Endothelial cell of umbilical vein (primary cell): ENCODE results near the gene LIPJ. TPM values are rescaled to one million over a fixed set of nuclear protein-coding genes. Genes with fewer than 3 reads are reported as not detected.

Source experiments
- BruUV-seq: library from RNA; stranded (reverse); fragments of 400-500 nt; replicated peaks from 2 replicates; lab custom pipeline; 2021; lab: Mats Ljungman, UMichigan
- CTCF ChIA-PET: fragments of 300-600, 350-600 bp; sonication (Branson Sonifier 250); formaldehyde crosslinking; loops from one replicate; lab custom pipeline; 2021; ENCODE audit warnings: antibody characterized with exemption, inconsistent platforms; lab: Charles Lee
- POLR2A ChIA-PET: fragments of 300-600, 350-600 bp; sonication (Branson Sonifier 250); formaldehyde crosslinking; loops from one replicate; lab custom pipeline; 2021; ENCODE audit warnings: antibody characterized with exemption, inconsistent platforms; lab: Charles Lee
- DNase-seq: peaks from one replicate; pipeline ENCODE4 v3.0.0-alpha.2; 2011; ENCODE audit warnings: low read depth, low spot score
- FAIRE-seq: peaks from 2 replicates; lab custom pipeline; 2011; peaks lifted over from hg19 to GRCh38; lab: Jason Lieb, UNC
- H2AFZ ChIP-seq: 2 replicates; pipeline ENCODE4 v1.6.0; 2012; ENCODE audit warnings: low read depth, low read length, control low read depth, inconsistent platforms
- H3K27ac ChIP-seq: 2 replicates; pipeline ENCODE4 v1.5.1; 2011; ENCODE audit warnings: low read depth, mild to moderate bottlenecking, control low read depth, low read length, moderate library complexity; ENCODE audit not compliant: insufficient read depth
- H3K27me3 ChIP-seq, 2 experiments: 2 replicates each; pipeline versions ENCODE4 v1.6.0 to v1.6.1; 2011; ENCODE audit warnings: low read length in 2 of 2, mixed read lengths in 1 of 2; ENCODE audit not compliant: control insufficient read depth in 2 of 2, insufficient read depth in 2 of 2
- H3K36me3 ChIP-seq, 2 experiments: 2 replicates in 1 of 2; 3 replicates in 1 of 2; pipeline ENCODE4 v1.5.1; 2011; ENCODE audit warnings: low read length in 2 of 2, mild to moderate bottlenecking in 1 of 2, moderate library complexity in 1 of 2; ENCODE audit not compliant: control insufficient read depth in 2 of 2, insufficient read depth in 2 of 2; ENCODE audit errors: extremely low read depth in 1 of 2
- H3K4me1 ChIP-seq: 3 replicates; pipeline ENCODE4 v1.5.1; 2011; ENCODE audit warnings: mild to moderate bottlenecking, low read length; ENCODE audit not compliant: control insufficient read depth, insufficient read depth; ENCODE audit errors: extremely low read depth
- H3K4me2 ChIP-seq: 2 replicates; pipeline ENCODE4 v1.6.1; 2011; ENCODE audit warnings: low read length, control low read depth, mixed read lengths; ENCODE audit not compliant: insufficient read depth
- H3K4me3 ChIP-seq, 3 experiments: fragments of 200-600 bp in 1 of 3; sonication (generic), shearing (Covaris generic) in 1 of 3; replicated peaks in 1 of 3; 2 replicates each; pipeline ENCODE4 v1.5.1; 2011 to 2016; ENCODE audit warnings: control low read depth in 3 of 3, low read length in 3 of 3, mild to moderate bottlenecking in 2 of 3, inconsistent platforms in 1 of 3, low read depth in 1 of 3, moderate library complexity in 1 of 3; ENCODE audit not compliant: insufficient read depth in 1 of 3
- H3K79me2 ChIP-seq: 2 replicates; pipeline ENCODE4 v1.6.0; 2012; ENCODE audit warnings: low read length, inconsistent platforms; ENCODE audit not compliant: control insufficient read depth, insufficient read depth
- H3K9ac ChIP-seq: replicated peaks from 2 replicates; pipeline ENCODE3; 2011; ENCODE audit warnings: low read length, control low read depth; ENCODE audit not compliant: insufficient read depth; ENCODE audit errors: extremely low read depth
- H3K9me1 ChIP-seq: replicated peaks from 3 replicates; pipeline ENCODE4 v1.6.0; 2011; ENCODE audit warnings: mild to moderate bottlenecking, low read length; ENCODE audit not compliant: control insufficient read depth, insufficient read depth; ENCODE audit errors: extremely low read depth
- H3K9me3 ChIP-seq: replicated peaks from 2 replicates; pipeline ENCODE4 v1.5.1; 2012; ENCODE audit warnings: low read length, inconsistent platforms; ENCODE audit not compliant: control insufficient read depth, insufficient read depth
- H4K20me1 ChIP-seq: replicated peaks from 2 replicates; pipeline ENCODE3; 2011; ENCODE audit warnings: mild to moderate bottlenecking, low read length; ENCODE audit not compliant: control insufficient read depth, insufficient read depth; ENCODE audit errors: extremely low read depth
- EZH2 ChIP-seq: IDR thresholded peaks from 2 replicates; pipeline ENCODE4 v1.6.1; 2012; ENCODE audit warnings: borderline replicate concordance, low read depth, mild to moderate bottlenecking, moderate library complexity, low read length, inconsistent platforms; ENCODE audit not compliant: severe bottlenecking
- FOS ChIP-seq: IDR thresholded peaks from 2 replicates; pipeline ENCODE4 v1.6.1; 2011; ENCODE audit warnings: mild to moderate bottlenecking, low read length, moderate library complexity, borderline replicate concordance; ENCODE audit not compliant: insufficient read depth
- GATA2 ChIP-seq: IDR thresholded peaks from 2 replicates; pipeline ENCODE4 v1.7.0; 2011; ENCODE audit warnings: low read depth, mild to moderate bottlenecking, moderate library complexity, mixed read lengths, low read length; ENCODE audit not compliant: insufficient read length, insufficient read depth
- JUN ChIP-seq: IDR thresholded peaks from 2 replicates; pipeline ENCODE4 v1.6.1; 2011; ENCODE audit warnings: borderline replicate concordance, low read depth; ENCODE audit not compliant: insufficient read length, insufficient read depth
- MYC ChIP-seq: IDR thresholded peaks from one replicate; pipeline ENCODE4 v1.6.1; 2011; ENCODE audit warnings: mild to moderate bottlenecking, low read depth, low read length
- POLR2A ChIP-seq: IDR thresholded peaks from 2 replicates; pipeline ENCODE4 v1.6.1; 2012; ENCODE audit warnings: low read depth, mild to moderate bottlenecking, control low read depth, low read length
- POLR2AphosphoS5 ChIP-seq: IDR thresholded peaks from 2 replicates; pipeline ENCODE4 v1.6.1; 2012; ENCODE audit warnings: low read depth, mild to moderate bottlenecking, control low read depth, low read length, moderate library complexity; ENCODE audit not compliant: insufficient read depth
- dilution Hi-C: fragments of 300-500 bp; cut with MboI; formaldehyde crosslinking; loops from one replicate; pipeline ENCODE4 v1.15.0; 2019; ENCODE audit warnings: low sequenced_read_pairs; ENCODE audit not compliant: extremely low pct_ligation_motif_present
- intact Hi-C: fragments of 100-400 bp; cut with micrococcal nuclease; formaldehyde crosslinking; loops from one replicate; pipeline ENCODE4 v1.10.0; 2022
- polyA plus RNA-seq, 4 experiments: library from polyadenylated mRNA; depleted of rRNA in 3 of 4; stranded (reverse) in 3 of 4; unstranded in 1 of 4; fragments of >200 nt; gene quantifications; 2 replicates each; pipeline versions ENCODE4 v1.2.1 to v1.2.3, GENCODE V29; 2011 to 2012; ENCODE audit warnings: missing spikeins in 1 of 4
- total RNA-seq: library from RNA; stranded (reverse); gene quantifications from 2 replicates; pipeline ENCODE4 v1.2.3, GENCODE V29; 2021
- TF ChIP-seq, protein P1 (sequence below): IDR thresholded peaks from 2 replicates; pipeline ENCODE4 v1.6.1; 2011; ENCODE audit not compliant: insufficient read depth, insufficient read length
- TF ChIP-seq, protein P2 (sequence below), 2 donors: IDR thresholded peaks; 1 replicate in 1 of 2; 2 replicates in 1 of 2; pipeline ENCODE4 v1.5.1; 2011; ENCODE audit warnings: low read length in 2 of 2, mild to moderate bottlenecking in 2 of 2, moderate library complexity in 2 of 2, control low read depth in 1 of 2, inconsistent platforms in 1 of 2, low read depth in 1 of 2; ENCODE audit not compliant: insufficient read depth in 1 of 2; ENCODE audit errors: extremely low read depth in 1 of 2

Gene LIPJ
- total and polyA plus RNA-seq, 2 donors (not counting 3 experiments of a cell fraction or from before 2014, with no cell fraction given) = 0.09 TPM; not detected in 1

DNA sequence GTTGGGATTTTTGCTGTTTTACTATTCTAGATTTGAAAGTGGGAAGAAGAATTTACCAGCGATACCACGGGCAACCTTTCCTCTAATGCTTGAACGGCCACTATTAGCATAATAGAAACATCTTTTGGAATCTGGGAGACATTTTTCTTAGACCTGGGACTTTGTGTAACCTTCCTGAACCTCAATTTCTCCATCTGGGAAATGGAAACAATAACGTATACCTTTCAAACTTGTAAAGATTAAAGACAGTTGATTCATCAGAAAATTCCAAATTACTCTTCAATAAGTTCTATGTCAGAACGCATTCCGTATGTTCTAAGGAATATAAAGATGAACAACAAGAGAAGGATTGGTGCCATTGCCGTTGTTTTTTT, 3.0 kb upstream of the LIPJ start:
- Histone ChIP-seq H3K4me1 (peaks cover 4% of the 10 kb centered on the region), H4K20me1 (no peaks in the 10 kb centered on the region), H3K4me3 (peak overlapping the region; percentile 42 to 62 (median 47)), H3K4me2 (peak overlapping the region; percentile 68), H3K9ac (peak overlapping the region; percentile 60), H3K27me3 (no peaks in the 10 kb centered on the region), H2AFZ (peak overlapping the region; percentile 95), H3K27ac (no peak overlapping the region), H3K36me3 (no peaks in the 10 kb centered on the region), H3K9me1 (no peaks in the 10 kb centered on the region), H3K9me3 (no peaks in the 10 kb centered on the region), H3K79me2 (no peaks in the 10 kb centered on the region)
- FAIRE-seq (no peak), DNase-seq (no peak)
- ChIA-PET CTCF (interaction anchor here (0.6 to 2.4 kb wide), 53 partner anchors 8 to 996 kb away, joined by 3 to 43 read pairs (median 4); partner anchors contain the start of gene CH25H), POLR2A (no interaction called here)
- intact Hi-C loops = loop anchor here (5.0 kb wide), 3 partner anchors 69 to 349 kb away; no protein-coding TSS in a partner anchor
- no TSS peak for BruUV-seq
- no peak for TF ChIP-seq POLR2A
- no peak for TF ChIP-seq POLR2AphosphoS5
- TF ChIP-seq JUN = no peak
- no peak for TF ChIP-seq EZH2
- TF ChIP-seq GATA2 = no peak
- TF ChIP-seq MYC = no peak
- TF ChIP-seq, protein P1, sequence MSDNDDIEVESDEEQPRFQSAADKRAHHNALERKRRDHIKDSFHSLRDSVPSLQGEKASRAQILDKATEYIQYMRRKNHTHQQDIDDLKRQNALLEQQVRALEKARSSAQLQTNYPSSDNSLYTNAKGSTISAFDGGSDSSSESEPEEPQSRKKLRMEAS = no peak
- no peak for TF ChIP-seq FOS
- TF ChIP-seq, protein P2, sequence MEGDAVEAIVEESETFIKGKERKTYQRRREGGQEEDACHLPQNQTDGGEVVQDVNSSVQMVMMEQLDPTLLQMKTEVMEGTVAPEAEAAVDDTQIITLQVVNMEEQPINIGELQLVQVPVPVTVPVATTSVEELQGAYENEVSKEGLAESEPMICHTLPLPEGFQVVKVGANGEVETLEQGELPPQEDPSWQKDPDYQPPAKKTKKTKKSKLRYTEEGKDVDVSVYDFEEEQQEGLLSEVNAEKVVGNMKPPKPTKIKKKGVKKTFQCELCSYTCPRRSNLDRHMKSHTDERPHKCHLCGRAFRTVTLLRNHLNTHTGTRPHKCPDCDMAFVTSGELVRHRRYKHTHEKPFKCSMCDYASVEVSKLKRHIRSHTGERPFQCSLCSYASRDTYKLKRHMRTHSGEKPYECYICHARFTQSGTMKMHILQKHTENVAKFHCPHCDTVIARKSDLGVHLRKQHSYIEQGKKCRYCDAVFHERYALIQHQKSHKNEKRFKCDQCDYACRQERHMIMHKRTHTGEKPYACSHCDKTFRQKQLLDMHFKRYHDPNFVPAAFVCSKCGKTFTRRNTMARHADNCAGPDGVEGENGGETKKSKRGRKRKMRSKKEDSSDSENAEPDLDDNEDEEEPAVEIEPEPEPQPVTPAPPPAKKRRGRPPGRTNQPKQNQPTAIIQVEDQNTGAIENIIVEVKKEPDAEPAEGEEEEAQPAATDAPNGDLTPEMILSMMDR (IDR thresholded peaks at IDR 0.05; ENCODE audit: extremely low read depth in 1 of 2, insufficient read depth in 1 of 2, low read depth in 1 of 2, low read length in 2 of 2) = no peak
- dilution Hi-C loops = no loop called here
